ENCODE data around the gene REXO2. TPM values are rescaled to one million over a fixed set of nuclear protein-coding genes. Genes with fewer than 3 reads are reported as not detected.
A peak's percentile ranks its signal among the peaks of the same experiment; 100 is the strongest.

The REXO2 gene
- total and polyA plus RNA-seq, 2 of the 13 experiments (the other 11 are each of a cell fraction or from before 2014, with no cell fraction given): 95.6 to 104 TPM

- no peak overlapping the region for H3K27ac ChIP-seq (ENCODE audit: extremely low read length, insufficient read depth, low read length)
- no peak overlapping the region for H2AFZ ChIP-seq (ENCODE audit: low read length)
- H3K9ac ChIP-seq (ENCODE audit: insufficient read depth, low read depth, low read length): no peak overlapping the region
- no peaks in the 10 kb centered on the region for H3K9me3 ChIP-seq (ENCODE audit: low read length)
- intact Hi-C loops (cut with micrococcal nuclease; ENCODE audit: unreplicated experiment): no loop called here
- no peaks in the 10 kb centered on the region for H3K36me3 ChIP-seq (replicated peaks in 1 of 2; ENCODE audit: control insufficient read depth in 1 of 2, insufficient read depth in 2 of 2, low read length in 2 of 2)
- no peaks in the 10 kb centered on the region for H3K4me1 ChIP-seq (ENCODE audit: insufficient read depth, low read length)
- no TSS peak for BruUV-seq (replicated peaks)
- ATAC-seq (no peak), FAIRE-seq (no peak), DNase-seq (ENCODE audit: low spot score) (no peak)
- in situ Hi-C loops (cut with HindIII; ENCODE audit: extremely low pct_ligation_motif_present, low pct_unique_long_range_greater_than_20kb): no loop called here
- WGBS (ENCODE audit: low lambda C conversion rate): 70% methylated on average over 3 of the region's 3 CpGs
- no peak overlapping the region for H3K4me2 ChIP-seq (ENCODE audit: low read depth, low read length)
- POLR2A ChIA-PET: no interaction called here
- peak; percentile 40; the same call in 1 of the 2 replicates for TF ChIP-seq CEBPB (IDR thresholded peaks at IDR 0.05; ENCODE audit: borderline replicate concordance, low read depth, low read length)
- no peak for TF ChIP-seq LRRFIP1 (CRISPR knock-in tag; conservative IDR thresholded peaks at IDR 0.05)
- no peak overlapping the region for H3K4me3 ChIP-seq (replicated peaks in 1 of 3; ENCODE audit: insufficient read depth in 1 of 3, low read depth in 2 of 3, low read length in 3 of 3)
- no peaks in the 10 kb centered on the region for H3K79me2 ChIP-seq (ENCODE audit: insufficient read depth, low read length)
- no peaks in the 10 kb centered on the region for H3K27me3 ChIP-seq (ENCODE audit: control insufficient read depth in 1 of 2, insufficient read depth in 2 of 2, low read length in 2 of 2)
- no peaks in the 10 kb centered on the region for H4K20me1 ChIP-seq (ENCODE audit: insufficient read depth, low read length)
- CTCF ChIA-PET (ENCODE audit: low intra/inter-chr PET ratio, low total read pairs): no interaction called here
Measured at GRCh38 chr11:114432893-114433292, 6.4 kb upstream of the REXO2 start.

- WGBS (ENCODE audit: low lambda C conversion rate): 65% methylated on average over 4 of the region's 4 CpGs
- Histone ChIP-seq H3K9me3 (ENCODE audit: low read length) (no peaks in the 10 kb centered on the region), H2AFZ (ENCODE audit: low read length) (no peak overlapping the region), H3K4me3 (replicated peaks in 1 of 3; ENCODE audit: insufficient read depth in 1 of 3, low read depth in 2 of 3, low read length in 3 of 3) (no peak overlapping the region), H3K4me2 (ENCODE audit: low read depth, low read length) (no peak overlapping the region), H3K4me1 (ENCODE audit: insufficient read depth, low read length) (no peaks in the 10 kb centered on the region; the same call in 1 of the 2 replicates), H3K36me3 (replicated peaks in 1 of 2; ENCODE audit: control insufficient read depth in 1 of 2, insufficient read depth in 2 of 2, low read length in 2 of 2) (no peaks in the 10 kb centered on the region), H3K9ac (ENCODE audit: insufficient read depth, low read depth, low read length) (no peak overlapping the region), H3K27me3 (ENCODE audit: control insufficient read depth in 1 of 2, insufficient read depth in 2 of 2, low read length in 2 of 2) (no peaks in the 10 kb centered on the region), H3K79me2 (ENCODE audit: insufficient read depth, low read length) (no peaks in the 10 kb centered on the region), H3K27ac (ENCODE audit: extremely low read length, insufficient read depth, low read length) (no peak overlapping the region), H4K20me1 (ENCODE audit: insufficient read depth, low read length) (no peaks in the 10 kb centered on the region)
- POLR2A ChIA-PET: no interaction called here
- FAIRE-seq (no peak), ATAC-seq (no peak), DNase-seq (ENCODE audit: low spot score) (no peak)
- BruUV-seq (replicated peaks): no TSS peak
- CTCF ChIA-PET (ENCODE audit: low intra/inter-chr PET ratio, low total read pairs): no interaction called here
- intact Hi-C loops (cut with micrococcal nuclease; ENCODE audit: unreplicated experiment) (no loop called here), in situ Hi-C loops (cut with HindIII; ENCODE audit: extremely low pct_ligation_motif_present, low pct_unique_long_range_greater_than_20kb) (no loop called here)
- no peak for TF ChIP-seq KLF9 (CRISPR knock-in tag; IDR thresholded peaks at IDR 0.05; ENCODE audit: low read depth)
- no peak for TF ChIP-seq ZNF607 (CRISPR knock-in tag; IDR thresholded peaks at IDR 0.05; ENCODE audit: borderline replicate concordance)
- TF ChIP-seq ZBTB7B (CRISPR knock-in tag; IDR thresholded peaks at IDR 0.05): no peak
- TF ChIP-seq NCOA5 (CRISPR knock-in tag; IDR thresholded peaks at IDR 0.05): no peak
- TF ChIP-seq FIP1L1 (IDR thresholded peaks at IDR 0.05; ENCODE audit: borderline replicate concordance, insufficient read depth, low read depth, low read length): no peak
- TF ChIP-seq, protein P1, sequence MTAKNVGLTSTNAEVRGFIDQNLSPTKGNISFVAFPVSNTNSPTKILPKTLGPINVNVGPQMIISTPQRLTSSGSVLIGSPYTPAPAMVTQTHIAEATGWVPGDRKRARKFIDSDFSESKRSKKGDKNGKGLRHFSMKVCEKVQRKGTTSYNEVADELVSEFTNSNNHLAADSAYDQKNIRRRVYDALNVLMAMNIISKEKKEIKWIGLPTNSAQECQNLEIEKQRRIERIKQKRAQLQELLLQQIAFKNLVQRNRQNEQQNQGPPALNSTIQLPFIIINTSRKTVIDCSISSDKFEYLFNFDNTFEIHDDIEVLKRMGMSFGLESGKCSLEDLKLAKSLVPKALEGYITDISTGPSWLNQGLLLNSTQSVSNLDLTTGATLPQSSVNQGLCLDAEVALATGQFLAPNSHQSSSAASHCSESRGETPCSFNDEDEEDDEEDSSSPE (CRISPR knock-in tag; IDR thresholded peaks at IDR 0.05): no peak
Measured at GRCh38 chr11:114433376-114433775, 5.9 kb upstream of the REXO2 start.

Measured in HepG2 (cell line).